Stimulated activated CD8-positive, alpha-beta memory T cell treated with anti-CD3 and anti-CD28 coated beads, Interleukin-15, amount 100 ng/mL, for 48 hours (primary cell): ENCODE measurements around the gene PDE2A.

Source experiments
- DNase-seq, 2 donors: peaks; one replicate each; pipeline ENCODE4 v3.0.0-alpha.2; 2020; ENCODE audit warnings: low read depth in 2 of 2

Gene PDE2A

DNA sequence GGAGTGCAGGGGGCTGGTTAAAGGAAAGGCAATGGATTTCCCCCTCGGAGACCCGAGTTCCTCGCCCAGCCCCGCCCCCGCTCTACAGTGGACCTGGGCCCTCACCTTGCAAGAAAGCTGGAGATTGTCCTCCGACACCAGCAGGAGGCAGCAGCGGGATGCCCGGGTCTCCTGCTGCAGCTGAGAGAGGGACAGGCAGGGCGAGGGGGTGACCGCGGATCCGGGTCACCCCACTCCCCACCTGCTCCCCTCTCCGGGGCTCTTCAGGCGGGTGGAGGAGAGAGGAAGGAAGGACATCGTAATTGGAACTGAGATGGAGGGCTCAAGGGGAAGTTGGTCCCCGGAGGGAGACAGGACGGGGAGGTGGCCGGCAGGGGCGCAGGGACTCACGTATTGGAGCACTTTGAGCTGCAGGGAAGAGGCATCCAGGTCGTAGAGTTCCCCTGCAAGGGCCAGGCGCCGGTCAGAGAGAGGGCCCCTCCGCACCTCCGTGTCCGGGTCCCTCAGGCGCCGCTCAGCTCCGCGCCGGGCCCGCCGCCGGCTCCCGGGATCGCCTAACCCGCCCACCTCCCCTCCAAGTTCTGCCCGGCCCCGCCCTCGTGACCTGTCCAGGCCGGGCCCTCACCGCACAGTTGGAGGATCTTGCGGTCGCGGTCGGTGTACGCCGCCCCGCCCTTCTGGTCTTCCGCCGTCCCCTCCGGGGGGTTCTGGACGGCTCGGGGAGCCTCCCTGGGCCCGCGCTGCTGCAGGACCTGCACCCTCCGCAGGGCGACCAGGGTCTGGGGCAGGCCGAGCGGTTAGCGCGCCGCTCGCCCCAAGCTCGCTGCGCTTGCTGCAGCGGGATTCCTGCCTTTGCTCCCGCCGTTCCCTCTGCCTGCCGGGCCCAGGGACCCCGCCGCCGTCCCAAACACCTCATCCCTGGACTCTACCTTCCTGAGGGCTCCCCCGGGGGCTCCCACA is 84.1 kb downstream of the PDE2A start:
- DNase-seq, result peak; percentile 28 to 32

- no peak for DNase-seq
Measured at GRCh38 chr11:72588421-72589410, 85.5 kb downstream of the PDE2A start.

DNA sequence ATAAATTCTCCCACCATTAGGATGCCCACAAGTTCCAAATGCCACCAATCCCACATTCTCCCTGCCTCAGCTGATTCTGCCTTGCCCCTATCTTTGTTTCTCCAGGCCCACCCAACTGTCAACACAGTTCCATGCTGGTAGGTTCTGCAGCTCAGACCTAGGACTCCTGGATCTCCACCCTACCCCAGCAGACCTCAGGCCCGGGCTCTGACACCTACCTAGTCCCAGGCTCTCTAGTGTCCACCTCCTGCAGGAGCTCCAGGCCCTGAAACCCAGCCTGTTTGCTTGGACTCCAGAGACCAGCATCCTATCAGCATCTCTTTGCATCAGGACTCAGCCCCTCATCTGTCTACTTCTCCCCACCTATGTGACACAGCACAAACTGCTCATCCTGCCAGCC is 86.5 kb downstream of the PDE2A start:
- no peak for DNase-seq

GRCh38 chr11:72586321-72587090 is 87.7 kb downstream of the PDE2A start:
- DNase-seq, result no peak

GRCh38 chr11:72585762-72586311 is 88.4 kb downstream of the PDE2A start:
- DNase-seq, result peak in 1 of 2 donors; percentile 49

DNA sequence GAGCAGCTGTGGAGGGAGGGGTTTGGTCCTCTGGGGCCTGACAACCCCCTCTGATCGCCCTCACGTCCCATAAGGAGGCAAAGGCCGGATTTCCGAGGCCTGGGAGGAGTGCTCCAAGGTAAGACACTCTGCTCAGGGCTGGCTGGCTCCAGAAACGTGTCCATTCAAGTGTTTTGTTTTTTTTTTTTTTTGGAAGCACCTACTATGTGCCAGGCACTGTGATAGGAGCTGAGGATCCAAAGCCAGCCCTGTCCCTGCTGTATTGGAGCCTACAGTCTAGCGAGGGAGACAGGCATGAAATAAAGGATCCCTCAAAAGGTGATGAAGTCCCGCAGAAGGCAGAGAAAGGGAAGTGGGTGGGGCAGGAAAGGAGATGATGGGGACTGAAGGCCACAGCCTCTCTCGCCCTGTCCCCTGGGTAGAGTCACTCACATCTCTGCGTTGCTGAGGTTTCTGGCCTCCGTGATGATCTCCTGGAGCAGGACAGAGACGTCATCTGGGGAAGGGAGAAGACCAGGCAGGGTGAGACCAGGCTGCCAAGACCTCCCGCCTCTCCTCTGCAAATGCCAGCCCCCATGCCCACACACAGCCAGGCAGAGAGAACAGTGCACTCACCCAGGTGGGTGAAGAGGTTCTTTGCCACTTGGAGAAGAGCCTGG is 89.2 kb downstream of the PDE2A start:
- DNase-seq, result no peak

DNA sequence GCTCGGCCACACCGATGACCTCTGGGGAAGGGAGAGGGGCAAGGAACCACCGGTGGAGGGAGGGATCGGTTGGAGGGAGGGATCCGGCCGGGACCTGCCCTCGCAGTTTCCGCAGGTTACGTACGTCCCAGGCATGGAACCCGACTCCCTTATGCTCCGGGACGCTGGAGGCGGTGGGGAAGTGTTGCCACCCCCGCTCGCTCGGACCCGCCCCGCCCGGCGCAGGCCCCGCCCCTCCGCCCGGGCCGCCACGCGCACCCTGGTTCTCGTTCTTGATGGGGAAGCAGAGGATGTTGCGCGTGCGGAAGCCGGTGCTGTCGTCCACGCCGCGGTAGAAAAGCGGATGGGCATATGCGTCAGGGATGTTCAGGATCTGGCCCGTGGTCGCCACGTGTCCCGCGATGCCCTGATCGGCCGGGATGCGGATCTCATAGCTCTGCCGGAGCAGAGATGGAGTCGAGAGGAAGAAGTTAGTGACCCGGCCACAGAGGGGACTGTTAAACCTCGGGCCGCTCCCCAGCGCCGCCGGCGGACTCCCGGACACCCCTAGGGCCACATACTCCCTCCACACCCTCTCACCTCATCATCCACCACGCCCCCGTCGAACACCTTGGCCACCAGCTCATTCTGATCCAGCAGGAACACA is 89.8 kb downstream of the PDE2A start:
- peak; percentile 19 to 23 for DNase-seq

DNA sequence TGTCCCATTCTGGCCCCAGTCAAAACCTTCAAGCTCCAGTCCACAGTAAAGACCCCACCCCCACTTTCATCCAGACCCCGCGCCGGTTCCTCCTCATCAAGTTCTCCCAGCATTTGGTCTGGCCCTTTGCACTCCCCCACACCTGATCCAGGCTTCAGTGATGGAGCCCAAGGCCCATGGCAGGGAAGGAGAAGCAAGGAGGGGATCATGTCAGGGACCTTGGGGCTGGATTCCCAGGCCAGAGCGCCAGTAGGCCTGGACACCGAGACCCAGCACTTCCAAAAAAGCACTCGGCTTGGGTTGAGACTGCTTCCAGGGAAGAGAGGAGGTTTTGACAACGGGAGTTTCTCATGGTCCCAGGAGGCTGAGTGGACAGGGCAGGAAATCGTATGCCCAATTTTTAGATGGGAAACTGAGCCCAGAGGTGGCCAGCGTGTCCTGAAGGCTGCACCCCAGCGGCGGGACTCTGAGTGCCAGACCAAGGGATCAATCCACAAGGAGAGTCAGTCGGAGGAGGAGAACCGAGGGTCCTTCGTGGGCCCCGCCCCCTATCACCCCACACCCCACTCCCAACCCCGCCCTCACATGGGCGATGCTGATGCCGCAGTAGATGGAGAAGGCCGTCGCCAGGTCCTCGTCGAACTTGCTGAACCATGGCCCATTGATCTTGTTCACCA is 90.5 kb downstream of the PDE2A start:
- DNase-seq, result no peak

DNA sequence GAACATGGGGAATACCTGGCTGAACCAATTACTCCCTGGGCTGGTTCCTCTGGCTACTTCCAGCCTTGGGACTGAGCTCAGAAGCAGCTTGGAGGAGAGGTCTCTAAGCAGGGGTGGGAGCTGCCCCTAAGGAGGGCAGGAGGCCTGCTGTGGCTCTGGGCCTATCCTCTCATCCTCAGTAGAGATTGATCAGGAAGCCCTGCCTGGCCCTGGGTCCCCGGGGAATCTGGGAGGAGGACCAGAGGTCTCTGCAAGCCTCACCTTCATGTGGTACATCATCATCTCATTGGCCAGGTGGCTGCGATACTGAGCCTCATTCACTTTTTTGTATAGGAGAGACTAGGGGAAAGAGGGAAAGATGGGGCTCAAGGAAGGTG is 91.1 kb downstream of the PDE2A start:
- no peak for DNase-seq

GRCh38 chr11:72582206-72583176 is 91.7 kb downstream of the PDE2A start:
- DNase-seq, result no peak

GRCh38 chr11:72581067-72581466 is 93.2 kb downstream of the PDE2A start:
- no peak for DNase-seq

GRCh38 chr11:72580642-72580950 is 93.6 kb downstream of the PDE2A start:
- DNase-seq, result no peak

GRCh38 chr11:72579816-72580641 is 94.2 kb downstream of the PDE2A start:
- no peak for DNase-seq

- DNase-seq, result no peak
Measured at GRCh38 chr11:72578991-72579815, 95.0 kb downstream of the PDE2A start.

- DNase-seq, result no peak
Measured at GRCh38 chr11:72578566-72578965, 95.7 kb downstream of the PDE2A start.

DNA sequence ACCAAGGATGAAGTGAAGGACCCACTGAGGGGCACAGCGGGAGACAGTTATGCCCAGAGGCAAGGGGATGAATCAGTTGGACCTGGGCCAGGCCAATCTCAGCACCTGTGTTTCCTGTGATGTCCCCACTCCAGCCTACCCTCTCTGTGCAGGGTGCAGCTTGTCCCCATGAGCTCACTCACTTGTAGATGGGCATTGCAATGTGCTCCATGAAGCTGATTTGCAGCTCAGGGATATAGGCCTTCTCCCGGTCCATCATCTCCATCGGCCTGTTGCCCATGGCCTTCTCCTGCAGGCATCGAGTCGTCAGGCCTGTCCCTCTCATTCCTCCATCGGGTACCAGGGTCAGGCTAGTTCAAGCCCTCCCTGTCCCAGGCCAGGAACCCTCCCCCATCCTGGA is 96.2 kb downstream of the PDE2A start:
- DNase-seq, result no peak

DNA sequence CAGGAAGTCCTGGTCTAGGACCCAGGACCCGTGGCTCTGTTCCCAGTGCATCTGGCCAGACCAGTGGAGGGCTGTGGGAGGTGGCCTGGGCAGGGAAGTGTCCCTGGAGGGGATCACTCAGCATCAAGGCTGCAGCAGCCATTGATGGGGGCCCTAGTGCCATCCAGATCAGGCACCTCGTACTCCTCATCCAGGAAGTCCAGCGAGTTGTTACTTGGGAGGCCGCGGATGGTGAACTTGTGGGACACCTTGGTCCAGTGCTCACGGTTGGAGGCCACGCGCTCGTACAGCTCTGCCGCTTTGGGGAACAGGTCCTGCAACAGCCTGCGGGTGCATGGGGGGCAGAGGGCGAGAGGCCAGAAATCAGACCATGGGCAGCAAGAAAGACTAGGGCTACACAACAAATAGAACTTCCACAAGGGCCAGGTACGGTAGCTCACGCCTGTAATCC is 96.9 kb downstream of the PDE2A start:
- DNase-seq, result no peak
